Breast epithelium (tissue), 3 donors: ENCODE data around the gene FBXO34.

Experiments used
- POLR2A ChIP-seq: fragments of 450-650 bp; IDR thresholded peaks from one replicate; pipeline ENCODE4 v1.6.1; 2016; ENCODE audit warnings: antibody characterized with exemption, mild to moderate bottlenecking, moderate library complexity
- POLR2AphosphoS5 ChIP-seq, 3 donors: sonication (generic); formaldehyde crosslinking; IDR thresholded peaks; one replicate each; pipeline ENCODE4 v1.6.1; 2017; ENCODE audit warnings: antibody characterized with exemption in 3 of 3

DNA sequence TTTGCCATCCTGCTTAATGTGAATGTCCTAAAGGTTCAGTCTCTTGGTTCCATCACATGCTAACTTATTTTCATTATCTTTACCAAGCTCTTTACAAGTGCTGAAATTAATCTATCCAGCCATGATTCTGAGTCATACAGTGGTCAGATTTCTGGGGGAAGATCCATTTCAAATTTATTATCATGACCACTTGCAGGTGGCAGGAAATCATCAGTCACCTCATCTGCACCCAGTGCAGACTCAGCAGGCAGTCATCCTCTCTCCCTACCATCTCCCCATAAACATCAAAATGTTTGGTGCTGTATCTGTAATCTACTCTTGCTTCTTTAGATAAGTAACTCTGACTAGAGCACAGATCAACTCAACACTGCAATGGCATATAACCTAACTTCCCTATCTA lies 116.9 kb downstream of the FBXO34 start:
- TF ChIP-seq POLR2A (no peak), POLR2AphosphoS5 (IDR thresholded peaks at IDR 0.05) (no peak)
